Right renal cortex interstitium (tissue), 3 donors: ENCODE measurements around the gene AGBL4. TPM values are rescaled to one million over a fixed set of nuclear protein-coding genes. Genes with fewer than 3 reads are reported as not detected.

Source experiments
- DNase-seq, 3 donors: peaks; one replicate each; pipeline ENCODE4 v3.0.0-alpha.2; 2013; ENCODE audit warnings: low read depth in 3 of 3, low spot score in 2 of 3
- polyA plus RNA-seq, 3 donors: library from polyadenylated mRNA; unstranded; fragments of 120-200 nt; gene quantifications; one replicate each; pipeline ENCODE4 v1.2.1, GENCODE V29; 2013; ENCODE audit not compliant: insufficient read length in 3 of 3

The AGBL4 gene
- polyA plus RNA-seq, 3 donors: 1.1 to 1.3 (median 1.3) TPM

DNA sequence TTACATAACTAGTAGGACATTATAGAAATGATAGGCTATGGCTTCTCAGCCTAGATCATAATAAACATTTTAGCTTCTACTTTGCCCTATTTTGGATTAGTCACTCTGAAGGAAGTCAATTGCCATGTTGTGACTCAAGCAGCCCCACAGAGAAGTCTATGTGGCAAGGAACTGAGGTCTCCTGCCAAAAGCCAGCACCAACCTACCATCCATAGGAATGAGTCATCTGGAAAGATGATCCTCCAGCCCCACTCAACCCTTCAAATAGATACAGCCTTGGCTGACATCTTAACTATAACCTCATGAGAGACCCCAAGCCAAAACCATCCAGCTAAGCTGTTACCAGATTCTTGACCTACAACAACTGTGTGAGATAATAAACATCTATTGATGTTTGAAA lies 1170.7 kb downstream of the AGBL4 start:
- DNase-seq: no peak

- DNase-seq: no peak
These were observed 1172.1 kb downstream of the AGBL4 start for GRCh38 chr1:48851638-48852037.

DNA sequence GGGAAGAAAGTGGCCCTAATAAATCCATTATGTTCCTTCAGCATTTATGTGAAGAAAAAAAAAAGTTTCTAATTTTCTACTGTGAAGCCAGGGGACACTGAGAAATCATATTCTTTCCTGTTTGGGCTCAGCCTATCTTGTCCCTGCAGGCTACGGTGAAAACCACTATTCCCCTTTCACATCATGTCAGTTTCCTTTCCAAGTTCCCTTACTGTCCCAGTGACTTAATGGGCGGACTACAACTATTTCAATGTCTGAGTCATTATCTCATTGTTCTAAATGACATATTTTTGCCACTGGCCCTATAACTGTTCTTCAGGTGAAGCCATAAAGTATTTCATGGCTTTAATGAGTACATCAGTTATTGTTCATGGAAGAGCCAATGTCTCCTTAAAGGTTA lies 1175.7 kb downstream of the AGBL4 start:
- DNase-seq: no peak

DNA sequence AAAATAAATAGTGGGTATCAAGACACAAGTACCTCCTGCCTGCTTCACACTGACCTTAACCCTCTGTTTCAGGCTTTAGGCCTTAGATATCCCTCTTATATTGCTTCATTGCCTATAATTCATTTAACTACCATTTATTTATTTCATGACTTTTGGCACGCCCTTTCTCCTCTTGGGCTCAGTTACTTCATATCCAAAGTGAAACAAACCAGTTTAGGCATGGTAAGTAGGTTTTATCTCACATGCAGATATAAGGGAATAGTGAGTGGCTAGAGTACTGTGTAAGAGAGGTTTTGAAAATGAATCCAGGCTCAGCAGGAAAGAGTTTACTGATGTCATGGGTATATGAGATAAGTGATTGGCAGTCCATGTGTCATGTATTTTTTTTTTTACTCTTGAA lies 1177.3 kb downstream of the AGBL4 start:
- DNase-seq: no peak

GRCh38 chr1:48844187-48844586 lies 1179.6 kb downstream of the AGBL4 start:
- DNase-seq: no peak

GRCh38 chr1:48841966-48842365 lies 1181.8 kb downstream of the AGBL4 start:
- peak in 1 of 3 donors; percentile 24 for DNase-seq

- DNase-seq: peak in 2 of 3 donors; percentile 51
These were observed 1182.3 kb downstream of the AGBL4 start for GRCh38 chr1:48841461-48841860.

GRCh38 chr1:48831120-48831978 lies 1192.4 kb downstream of the AGBL4 start:
- DNase-seq: no peak

- no peak for DNase-seq
These were observed 1193.0 kb downstream of the AGBL4 start for GRCh38 chr1:48830715-48831114.

- DNase-seq: no peak
These were observed 1194.3 kb downstream of the AGBL4 start for GRCh38 chr1:48829446-48829845.

GRCh38 chr1:48823168-48823567 lies 1200.6 kb downstream of the AGBL4 start:
- DNase-seq: peak in 2 of 3 donors; percentile 60 to 62

- DNase-seq: no peak
These were observed 1203.3 kb downstream of the AGBL4 start for GRCh38 chr1:48820491-48820890.

DNA sequence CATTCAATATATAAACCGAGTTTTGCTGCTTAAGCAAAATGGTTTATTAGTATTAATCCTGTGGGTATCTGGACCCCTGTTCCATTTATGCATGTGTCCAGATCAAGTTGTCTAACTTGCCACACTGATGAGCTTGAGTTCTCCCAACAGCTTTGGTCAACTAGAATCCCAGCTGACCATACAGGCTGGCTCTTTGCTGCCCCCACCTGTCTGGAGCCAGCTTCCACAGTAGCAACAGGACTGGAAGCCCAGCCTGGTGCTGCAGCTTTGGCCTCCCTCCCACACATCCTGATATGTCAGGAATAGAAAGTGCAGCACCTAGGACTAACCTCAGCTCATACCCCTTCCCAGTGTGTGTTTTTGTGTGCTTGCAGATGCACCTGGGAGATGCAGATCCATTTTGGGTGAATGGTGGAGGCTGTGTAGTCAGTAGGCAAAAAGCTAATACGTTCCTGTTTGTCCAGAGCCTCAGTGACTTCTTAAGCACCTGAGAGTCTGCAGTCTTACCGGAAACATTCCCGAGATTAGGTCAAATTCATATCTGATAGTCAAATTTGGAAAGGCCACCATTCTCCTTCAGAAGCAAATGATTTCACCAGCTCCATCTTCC lies 1206.1 kb downstream of the AGBL4 start:
- peak in 1 of 3 donors; percentile 53 for DNase-seq

DNA sequence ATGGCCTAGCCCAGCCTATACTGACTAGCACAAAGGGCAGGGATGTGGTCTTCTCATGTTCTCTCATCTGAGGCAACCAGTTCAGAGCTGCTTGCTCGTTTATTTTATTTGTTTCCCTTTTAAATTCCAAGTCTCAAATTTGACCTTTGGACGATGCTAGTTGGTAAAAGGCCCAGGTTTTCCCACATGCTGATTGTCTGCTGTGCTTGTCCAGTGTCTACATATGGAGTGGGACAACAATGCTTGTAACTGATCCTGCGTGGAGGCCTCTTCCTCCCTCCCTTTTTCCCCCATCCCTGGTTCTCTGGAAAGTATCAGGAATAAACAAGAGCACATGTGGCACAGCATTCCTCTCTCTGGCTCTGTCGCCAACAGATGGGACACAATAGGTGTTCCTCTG lies 1213.0 kb downstream of the AGBL4 start:
- DNase-seq: no peak

GRCh38 chr1:48808496-48808895 lies 1215.3 kb downstream of the AGBL4 start:
- no peak for DNase-seq

DNA sequence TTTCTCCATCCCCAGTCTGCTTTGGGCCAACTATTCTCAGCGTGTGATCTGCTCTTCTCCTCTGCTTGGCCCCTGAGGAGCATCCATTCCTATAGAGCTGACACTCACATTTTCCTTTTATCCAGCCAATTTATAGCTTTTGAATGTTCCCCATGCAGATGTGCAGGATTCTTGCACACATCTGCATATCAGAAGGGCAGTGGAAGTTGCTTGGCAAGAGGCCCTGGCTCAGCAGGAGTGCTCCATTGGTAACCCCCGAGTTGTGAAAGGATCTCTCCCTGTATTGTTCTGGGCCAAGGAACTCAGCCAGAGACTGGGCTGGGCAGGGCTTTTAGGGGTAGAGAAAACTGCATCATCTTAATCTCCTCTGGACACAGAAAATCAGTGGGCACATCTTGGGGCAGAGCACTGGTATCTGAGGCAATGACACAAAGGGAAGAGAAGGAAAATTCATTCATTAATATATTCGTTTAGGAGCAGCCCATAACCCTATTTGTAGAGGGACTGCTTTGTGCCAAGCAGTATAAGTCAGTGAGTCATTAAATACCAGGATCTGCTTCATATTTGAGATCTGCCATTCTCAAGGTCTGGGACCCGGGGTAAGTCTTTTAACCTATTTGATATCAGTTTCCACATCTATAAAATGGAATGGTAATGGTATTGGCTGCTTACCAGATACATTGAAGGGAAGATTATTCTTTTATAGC lies 1216.0 kb downstream of the AGBL4 start:
- no peak for DNase-seq

GRCh38 chr1:48803474-48803873 lies 1220.3 kb downstream of the AGBL4 start:
- DNase-seq: no peak

DNA sequence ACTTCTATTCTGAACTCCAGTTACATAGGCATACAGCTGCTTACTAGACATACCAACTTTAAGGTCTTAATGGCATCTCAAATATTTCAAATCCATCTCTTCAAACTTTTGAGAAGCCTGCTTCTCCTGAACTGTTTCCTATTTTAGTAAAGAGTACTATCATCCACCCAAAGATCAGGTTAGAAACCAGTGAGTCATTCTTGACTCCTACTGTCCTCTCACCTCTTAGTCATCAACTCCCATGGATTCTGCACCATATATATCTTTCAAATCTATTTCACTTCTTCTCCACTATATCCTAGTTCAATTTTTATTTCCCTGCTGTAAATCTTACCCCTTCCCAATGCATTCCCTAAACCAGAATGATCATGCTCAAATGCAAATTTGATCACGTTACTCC lies 1228.9 kb downstream of the AGBL4 start:
- DNase-seq: no peak

- DNase-seq: no peak
These were observed 1229.9 kb downstream of the AGBL4 start for GRCh38 chr1:48793863-48794262.

DNA sequence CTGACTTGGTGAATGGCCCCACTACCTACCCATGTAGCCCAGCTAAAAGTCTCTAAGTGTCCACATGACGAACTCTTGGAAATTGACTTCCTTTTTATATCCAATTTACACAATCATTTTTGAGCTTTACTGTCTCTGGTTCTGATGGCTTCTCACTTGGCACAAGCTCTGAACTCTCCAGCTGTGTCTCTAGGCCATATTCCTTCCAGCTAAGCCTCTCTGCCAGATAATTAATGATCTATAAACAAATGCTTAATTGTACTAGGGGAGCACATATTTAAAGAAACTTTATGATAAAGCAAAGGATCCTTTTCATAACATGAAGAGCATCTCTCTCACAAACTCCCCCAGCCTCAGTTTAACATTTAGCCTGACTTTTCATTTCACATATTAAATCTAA lies 1230.8 kb downstream of the AGBL4 start:
- DNase-seq: no peak

DNA sequence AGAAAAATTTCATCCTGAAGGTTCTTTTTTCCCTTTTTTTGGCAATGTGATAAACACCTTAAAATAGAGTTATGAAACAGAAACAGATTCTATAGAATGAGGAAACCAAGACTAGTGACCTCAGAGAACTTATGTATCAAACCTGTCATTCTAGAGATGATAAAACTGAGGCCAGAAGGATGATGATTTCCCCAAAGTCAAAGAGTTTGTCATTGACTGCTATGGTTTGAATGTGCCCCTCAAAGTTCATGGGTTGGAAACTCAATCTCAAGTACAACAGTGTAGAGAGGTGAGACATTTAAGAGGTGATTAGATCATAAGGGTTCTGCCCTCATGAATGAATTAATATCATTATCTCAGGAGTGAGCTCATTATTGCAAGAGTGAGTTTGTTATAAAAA lies 1233.4 kb downstream of the AGBL4 start:
- no peak for DNase-seq

DNA sequence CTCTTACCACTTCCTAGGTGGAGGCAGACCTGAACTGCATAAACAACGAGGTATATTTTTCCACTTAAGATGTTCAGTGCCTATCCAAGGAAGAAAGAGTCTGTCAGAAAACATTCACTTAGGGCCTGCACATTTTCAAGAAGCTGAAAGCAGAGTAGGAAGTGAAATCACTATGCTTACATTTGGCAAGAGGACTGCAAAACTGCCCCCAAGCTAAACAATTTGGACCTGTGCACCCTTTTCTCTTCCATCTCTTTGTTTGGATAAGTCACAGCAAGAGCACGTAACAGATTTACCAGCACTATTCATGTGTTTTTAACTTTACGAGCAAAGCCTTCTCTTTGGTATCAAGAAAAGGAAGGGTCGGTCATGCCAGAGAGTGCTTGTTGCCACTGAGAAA lies 1233.9 kb downstream of the AGBL4 start:
- DNase-seq: no peak
